Keratinocyte (primary cell): ENCODE results near the gene FXYD5.

Experiments used
- CTCF ChIP-seq, 3 experiments: IDR thresholded peaks in 1 of 3; conservative IDR thresholded peaks in 1 of 3; optimal IDR thresholded peaks in 1 of 3; 2 replicates in 2 of 3; 3 replicates in 1 of 3; pipeline versions ENCODE3 to v1.5.1; 2011; ENCODE audit warnings: low read length in 3 of 3, mild to moderate bottlenecking in 3 of 3, moderate library complexity in 2 of 3, control low read depth in 1 of 3, inconsistent platforms in 1 of 3; ENCODE audit not compliant: insufficient read depth in 2 of 3; ENCODE audit errors: extremely low read depth in 1 of 3
- EZH2 ChIP-seq: IDR thresholded peaks from one replicate; pipeline ENCODE4 v1.6.1; 2012; ENCODE audit warnings: inconsistent platforms, mild to moderate bottlenecking, low read length, moderate library complexity

DNA sequence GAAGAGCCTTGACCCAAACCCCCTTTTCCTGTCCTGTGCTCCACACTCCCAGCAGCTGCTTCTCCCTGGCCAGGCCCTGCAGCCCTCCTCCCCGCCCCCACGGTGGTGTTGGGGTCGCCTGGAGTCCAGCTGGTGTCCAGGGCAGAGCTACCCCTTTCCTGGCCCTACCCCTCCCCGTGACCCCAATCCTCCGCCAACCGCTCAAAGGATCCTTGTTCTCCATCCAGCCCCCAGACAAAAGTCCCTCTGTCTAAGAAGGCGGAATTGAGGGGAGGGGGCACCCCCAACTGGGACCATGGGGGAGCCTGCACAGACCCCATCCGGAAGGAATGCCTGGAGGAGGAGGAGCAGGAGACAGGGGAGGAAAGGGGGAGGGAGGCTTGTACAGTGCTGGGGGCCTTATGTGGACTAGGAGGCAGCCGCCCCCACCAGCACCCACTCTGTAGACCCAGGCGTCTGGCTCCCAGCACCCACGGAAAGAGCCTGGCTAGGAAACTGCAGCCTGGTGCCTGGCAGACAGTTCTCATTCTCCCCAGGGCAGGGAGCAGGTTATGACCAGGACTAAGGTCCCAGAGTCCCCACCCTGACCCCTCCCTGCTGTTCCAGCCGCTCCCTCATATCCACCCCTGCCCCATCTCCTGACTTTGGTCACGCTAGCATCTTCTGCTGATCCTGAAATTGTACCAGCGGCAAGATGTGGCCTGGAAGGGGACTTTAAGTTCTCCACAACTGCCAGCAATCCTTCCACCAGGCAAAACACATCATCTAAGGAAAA is 39.2 kb upstream of the FXYD5 start, which contains the start of gene FXYD3:
- TF ChIP-seq EZH2 = no peak
- TF ChIP-seq CTCF (optimal IDR thresholded peaks at IDR 0.05 in 1 of 3, IDR thresholded peaks at IDR 0.05 in 1 of 3, conservative IDR thresholded peaks at IDR 0.05 in 1 of 3; ENCODE audit: extremely low read depth in 1 of 3, insufficient read depth in 2 of 3, low read length in 3 of 3) = no peak
